ENCODE data around the gene NOTCH1.

Gene NOTCH1

DNA sequence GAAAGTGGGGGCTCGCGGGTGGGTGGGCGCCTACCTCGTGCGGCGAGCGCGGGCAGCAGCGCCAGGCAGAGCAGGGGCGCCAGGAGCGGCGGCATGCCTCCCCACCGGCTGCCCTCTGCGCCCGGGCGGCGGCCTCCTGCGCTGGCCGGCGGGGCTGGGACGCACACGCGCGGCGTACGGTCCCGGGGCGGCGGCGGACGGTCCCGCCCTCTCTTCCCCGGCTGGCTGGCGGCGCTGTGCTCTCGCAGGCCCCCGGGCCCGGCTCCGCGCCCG, 220 bp downstream of the NOTCH1 start:
- Histone ChIP-seq H3K27me3 (ENCODE audit: insufficient read depth, poor library complexity, severe bottlenecking) (no peaks in the 10 kb centered on the region), H3K36me3 (ENCODE audit: low read depth) (peaks cover 21% of the 10 kb centered on the region), H3K27ac (ENCODE audit: poor library complexity, severe bottlenecking) (peak overlapping the region; percentile 82), H3K9me3 (ENCODE audit: severe bottlenecking) (no peaks in the 10 kb centered on the region), H3K4me3 (ENCODE audit: severe bottlenecking) (peak overlapping the region; percentile 99), H3K4me1 (ENCODE audit: insufficient read depth, poor library complexity, severe bottlenecking) (peaks cover 12% of the 10 kb centered on the region)
- TF ChIP-seq, protein P1, sequence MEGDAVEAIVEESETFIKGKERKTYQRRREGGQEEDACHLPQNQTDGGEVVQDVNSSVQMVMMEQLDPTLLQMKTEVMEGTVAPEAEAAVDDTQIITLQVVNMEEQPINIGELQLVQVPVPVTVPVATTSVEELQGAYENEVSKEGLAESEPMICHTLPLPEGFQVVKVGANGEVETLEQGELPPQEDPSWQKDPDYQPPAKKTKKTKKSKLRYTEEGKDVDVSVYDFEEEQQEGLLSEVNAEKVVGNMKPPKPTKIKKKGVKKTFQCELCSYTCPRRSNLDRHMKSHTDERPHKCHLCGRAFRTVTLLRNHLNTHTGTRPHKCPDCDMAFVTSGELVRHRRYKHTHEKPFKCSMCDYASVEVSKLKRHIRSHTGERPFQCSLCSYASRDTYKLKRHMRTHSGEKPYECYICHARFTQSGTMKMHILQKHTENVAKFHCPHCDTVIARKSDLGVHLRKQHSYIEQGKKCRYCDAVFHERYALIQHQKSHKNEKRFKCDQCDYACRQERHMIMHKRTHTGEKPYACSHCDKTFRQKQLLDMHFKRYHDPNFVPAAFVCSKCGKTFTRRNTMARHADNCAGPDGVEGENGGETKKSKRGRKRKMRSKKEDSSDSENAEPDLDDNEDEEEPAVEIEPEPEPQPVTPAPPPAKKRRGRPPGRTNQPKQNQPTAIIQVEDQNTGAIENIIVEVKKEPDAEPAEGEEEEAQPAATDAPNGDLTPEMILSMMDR (IDR thresholded peaks at IDR 0.05; ENCODE audit: poor library complexity, severe bottlenecking): peak; percentile 35
- ATAC-seq (ENCODE audit: low read depth) (no peak; the same call in 1 of the 3 replicates), DNase-seq (ENCODE audit: low spot score) (no peak)

DNA sequence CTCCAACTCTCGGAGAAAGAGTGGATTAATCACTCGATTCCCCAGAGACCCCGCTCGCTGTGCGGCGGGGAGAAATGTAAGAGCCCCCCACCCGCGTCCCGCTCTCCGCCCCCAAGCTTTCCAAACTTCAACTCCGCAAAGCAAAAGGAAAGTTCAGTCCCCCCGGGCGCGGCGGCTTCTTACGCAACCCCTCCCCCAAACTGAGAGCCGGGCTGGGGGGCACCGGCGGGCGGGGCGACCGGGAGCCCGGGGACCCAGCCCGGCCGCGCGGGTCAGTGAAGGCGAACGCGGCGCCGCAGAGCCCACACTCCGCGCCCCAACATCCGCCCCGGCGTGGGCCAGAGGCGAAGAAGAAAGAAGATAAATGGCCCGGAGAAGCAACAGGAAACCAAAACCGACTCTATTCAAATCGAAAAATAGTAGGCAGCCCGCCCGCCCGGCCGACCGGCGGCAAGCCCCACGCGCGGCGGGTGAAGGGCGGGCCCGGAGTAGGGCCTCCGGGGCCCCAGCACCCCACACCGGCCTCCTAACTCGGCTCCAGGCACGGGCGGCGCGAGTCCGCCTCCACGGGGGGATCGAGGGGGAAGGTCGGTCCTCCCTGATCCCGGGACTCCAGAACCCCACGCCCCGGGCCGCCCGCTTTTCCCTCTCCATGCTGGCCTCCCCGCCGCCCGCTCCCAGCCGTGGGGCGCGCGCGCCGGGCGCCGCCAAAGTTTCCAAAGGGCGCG, 720 bp downstream of the NOTCH1 start:
- H3K4me3 ChIP-seq (ENCODE audit: severe bottlenecking): peak overlapping the region; percentile 99
- H3K36me3 ChIP-seq (ENCODE audit: low read depth): peaks cover 22% of the 10 kb centered on the region
- no peaks in the 10 kb centered on the region for H3K9me3 ChIP-seq (ENCODE audit: severe bottlenecking)
- no peaks in the 10 kb centered on the region for H3K27me3 ChIP-seq (ENCODE audit: insufficient read depth, poor library complexity, severe bottlenecking)
- peaks cover 8% of the 10 kb centered on the region for H3K4me1 ChIP-seq (ENCODE audit: insufficient read depth, poor library complexity, severe bottlenecking)
- TF ChIP-seq, protein P1 (IDR thresholded peaks at IDR 0.05; ENCODE audit: poor library complexity, severe bottlenecking): no peak
- ATAC-seq (ENCODE audit: low read depth) (no peak), DNase-seq (ENCODE audit: low spot score) (no peak)
- peak overlapping the region; percentile 82 for H3K27ac ChIP-seq (ENCODE audit: poor library complexity, severe bottlenecking)

DNA sequence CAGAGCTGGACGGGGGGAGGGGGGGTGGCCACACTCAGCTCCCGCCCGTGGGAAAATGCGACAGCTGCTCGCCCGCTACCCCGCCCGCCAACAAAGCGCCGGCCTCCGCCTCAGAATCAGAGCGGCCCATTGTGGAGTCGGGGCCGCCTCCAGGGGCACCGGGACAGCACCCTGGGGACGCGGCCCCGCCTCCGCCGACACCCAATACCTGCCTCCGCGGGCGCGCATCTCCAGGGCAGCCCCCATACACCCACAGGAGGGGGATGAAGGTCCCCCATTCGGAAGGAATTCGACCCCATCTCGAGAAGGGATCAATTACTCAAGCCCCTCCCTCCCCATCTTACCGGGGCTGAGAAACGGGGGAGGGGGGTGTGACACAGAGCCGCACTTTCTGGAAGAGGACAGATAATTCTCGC, 1.3 kb downstream of the NOTCH1 start:
- Histone ChIP-seq H3K36me3 (ENCODE audit: low read depth) (peaks cover 24% of the 10 kb centered on the region), H3K9me3 (ENCODE audit: severe bottlenecking) (no peaks in the 10 kb centered on the region), H3K27me3 (ENCODE audit: insufficient read depth, poor library complexity, severe bottlenecking) (no peaks in the 10 kb centered on the region), H3K4me1 (ENCODE audit: insufficient read depth, poor library complexity, severe bottlenecking) (peaks cover 12% of the 10 kb centered on the region), H3K27ac (ENCODE audit: poor library complexity, severe bottlenecking) (peak overlapping the region; percentile 82), H3K4me3 (ENCODE audit: severe bottlenecking) (peak overlapping the region; percentile 99)
- ATAC-seq (ENCODE audit: low read depth): no peak
- no peak for DNase-seq (ENCODE audit: low spot score)
- TF ChIP-seq, protein P1 (IDR thresholded peaks at IDR 0.05; ENCODE audit: poor library complexity, severe bottlenecking): no peak

DNA sequence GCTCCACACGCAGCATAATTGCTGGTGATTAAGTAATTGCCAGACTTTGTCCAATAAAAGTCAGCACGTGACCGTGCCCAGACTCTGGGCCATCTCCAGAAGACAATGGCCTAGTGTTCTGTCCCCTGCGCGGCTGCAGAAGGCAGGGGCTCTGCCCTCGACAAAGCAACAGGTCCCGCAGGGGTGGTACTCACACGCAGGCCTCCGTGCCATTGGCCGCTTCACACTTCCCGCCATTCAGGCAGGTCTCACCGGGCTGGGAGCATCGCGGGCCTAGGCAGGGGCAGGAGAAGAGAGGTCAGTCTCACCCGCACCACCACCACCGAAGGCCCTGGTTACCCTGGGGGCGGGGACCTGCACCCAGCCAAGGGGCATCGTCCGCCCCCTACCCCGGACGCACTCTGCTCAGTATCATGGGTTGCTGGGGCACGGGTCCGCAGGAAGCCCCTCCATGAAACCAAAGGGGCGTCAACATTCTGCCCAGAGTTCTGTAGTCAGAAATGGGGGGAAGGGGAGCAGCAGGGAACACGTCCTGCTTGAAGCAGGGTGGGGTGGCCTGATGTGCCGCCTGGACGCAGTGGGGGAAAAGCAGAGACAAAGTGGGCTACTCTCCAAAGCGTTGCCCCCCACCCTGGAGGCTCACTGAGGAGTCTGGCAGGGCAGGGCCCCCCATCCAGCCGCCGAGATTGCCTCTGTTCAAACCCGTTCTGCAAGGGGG, 1.9 kb downstream of the NOTCH1 start:
- H3K27ac ChIP-seq (ENCODE audit: poor library complexity, severe bottlenecking): no peak overlapping the region
- H3K4me1 ChIP-seq (ENCODE audit: insufficient read depth, poor library complexity, severe bottlenecking): peaks cover 16% of the 10 kb centered on the region
- TF ChIP-seq, protein P1 (IDR thresholded peaks at IDR 0.05; ENCODE audit: poor library complexity, severe bottlenecking): no peak
- ATAC-seq (ENCODE audit: low read depth) (no peak), DNase-seq (ENCODE audit: low spot score) (no peak)
- peak overlapping the region; percentile 99 for H3K4me3 ChIP-seq (ENCODE audit: severe bottlenecking)
- no peaks in the 10 kb centered on the region for H3K27me3 ChIP-seq (ENCODE audit: insufficient read depth, poor library complexity, severe bottlenecking)
- H3K36me3 ChIP-seq (ENCODE audit: low read depth): peaks cover 24% of the 10 kb centered on the region
- no peaks in the 10 kb centered on the region for H3K9me3 ChIP-seq (ENCODE audit: severe bottlenecking)

DNA sequence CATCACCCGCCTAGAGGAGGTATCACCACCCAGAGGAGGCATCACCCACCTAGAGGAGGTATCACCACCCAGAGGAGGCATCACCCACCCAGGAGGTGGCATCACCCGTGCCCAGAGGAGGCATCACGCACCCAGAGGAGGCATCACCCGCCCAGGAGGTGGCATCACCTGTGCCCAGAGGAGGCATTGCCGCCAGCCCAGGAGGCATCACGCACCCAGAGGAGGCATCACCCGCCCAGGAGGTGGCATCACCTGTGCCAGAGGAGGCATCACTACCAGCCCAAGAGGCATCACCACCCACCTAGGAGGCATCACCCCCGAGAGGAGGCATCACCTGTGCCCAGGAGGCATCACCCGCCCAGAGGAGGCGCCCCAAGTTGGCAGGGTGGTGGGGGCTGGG, 2.6 kb downstream of the NOTCH1 start:
- no peaks in the 10 kb centered on the region for H3K9me3 ChIP-seq (ENCODE audit: severe bottlenecking)

More for the DNA sequence above, 2.6 kb downstream of the NOTCH1 start:
- peaks cover 23% of the 10 kb centered on the region for H3K4me1 ChIP-seq (ENCODE audit: insufficient read depth, poor library complexity, severe bottlenecking)
- H3K36me3 ChIP-seq (ENCODE audit: low read depth): peaks cover 27% of the 10 kb centered on the region
- no peak overlapping the region for H3K27ac ChIP-seq (ENCODE audit: poor library complexity, severe bottlenecking)
- ATAC-seq (ENCODE audit: low read depth) (no peak), DNase-seq (ENCODE audit: low spot score) (no peak)
- TF ChIP-seq, protein P1 (IDR thresholded peaks at IDR 0.05; ENCODE audit: poor library complexity, severe bottlenecking): no peak
- no peak overlapping the region for H3K4me3 ChIP-seq (ENCODE audit: severe bottlenecking)
- H3K27me3 ChIP-seq (ENCODE audit: insufficient read depth, poor library complexity, severe bottlenecking): no peaks in the 10 kb centered on the region
